HG03457 (cell line): Measurements from ENCODE around the gene AUTS2.
"Not testable (repeated sequence)": the region's sequence is repeated elsewhere in the genome, so short reads cannot be mapped to it uniquely, and the experiment has no call there.

Experiments used
- ATAC-seq: cut with Tn5 transposase; IDR thresholded peaks from one replicate; pipeline ENCODE4 v1.9.1; 2021; ENCODE audit warnings: moderate number of reproducible peaks; ENCODE audit not compliant: unreplicated experiment

AUTS2 gene

DNA sequence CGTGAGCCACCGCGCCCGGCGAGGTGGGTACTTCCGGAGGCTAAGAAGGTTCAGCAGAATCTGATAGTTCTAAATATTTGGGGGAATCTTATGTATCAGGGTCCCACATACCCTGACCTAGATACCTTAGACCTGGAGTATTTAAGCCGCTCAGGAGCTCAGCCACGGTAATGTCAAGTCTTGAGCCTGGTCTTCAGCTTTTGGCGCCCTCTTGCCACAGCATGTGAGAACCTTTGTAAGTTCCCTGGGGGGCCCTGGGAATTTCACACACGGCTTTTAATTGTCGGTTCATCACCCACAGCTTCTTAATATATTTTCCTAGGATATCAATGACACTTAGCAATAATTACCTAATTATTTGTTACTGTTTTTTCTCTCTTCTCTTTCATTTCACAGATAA is 1209.4 kb downstream of the AUTS2 start:
- no peak for ATAC-seq

DNA sequence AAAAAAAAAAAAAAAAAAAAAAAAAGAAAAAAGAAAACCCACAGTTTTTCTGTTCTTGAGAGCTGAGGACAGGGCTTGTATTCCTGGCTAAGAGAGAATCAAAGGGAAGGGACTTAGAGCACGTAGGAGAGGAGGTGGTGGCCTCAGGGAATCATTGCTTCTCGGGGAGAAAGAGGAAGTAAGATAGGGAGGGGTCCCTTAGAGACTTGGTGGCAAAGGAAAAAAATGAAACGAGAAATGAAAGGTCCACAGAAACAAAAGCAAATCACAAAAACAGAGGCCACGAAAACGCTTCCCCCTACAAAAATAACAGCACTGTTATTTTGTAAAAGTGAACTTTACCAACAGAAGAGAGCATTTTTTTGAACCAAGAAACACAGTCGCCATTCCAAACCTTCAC is 1210.6 kb downstream of the AUTS2 start:
- no peak for ATAC-seq

DNA sequence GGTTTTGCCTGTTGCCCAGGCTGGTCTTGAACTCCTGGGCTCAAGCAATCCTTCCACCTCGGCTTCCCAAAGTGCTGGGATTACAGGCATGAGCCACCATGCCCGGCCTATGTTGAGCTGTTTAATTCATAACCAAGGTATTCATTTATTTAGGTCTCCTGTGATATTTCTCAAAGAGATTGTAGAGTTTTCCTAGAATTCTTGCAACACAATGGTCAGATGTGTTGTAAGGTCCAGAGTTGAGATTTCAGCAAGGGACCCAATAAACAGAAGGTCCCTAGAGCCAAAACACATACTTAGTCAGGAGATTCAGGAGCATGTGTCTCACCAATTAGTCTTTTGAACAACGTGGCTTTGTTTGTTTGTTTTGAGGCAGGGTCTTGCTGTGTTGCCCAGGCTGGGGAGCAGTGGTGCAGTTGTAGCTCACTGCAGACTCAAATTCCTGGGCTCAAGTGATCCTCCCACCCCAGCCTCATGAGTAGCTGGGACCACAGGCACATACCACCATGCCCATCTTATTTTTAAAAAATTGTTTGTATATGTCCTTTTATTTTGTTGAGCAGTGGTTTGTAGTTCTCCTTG is 1212.4 kb downstream of the AUTS2 start:
- ATAC-seq: no peak

DNA sequence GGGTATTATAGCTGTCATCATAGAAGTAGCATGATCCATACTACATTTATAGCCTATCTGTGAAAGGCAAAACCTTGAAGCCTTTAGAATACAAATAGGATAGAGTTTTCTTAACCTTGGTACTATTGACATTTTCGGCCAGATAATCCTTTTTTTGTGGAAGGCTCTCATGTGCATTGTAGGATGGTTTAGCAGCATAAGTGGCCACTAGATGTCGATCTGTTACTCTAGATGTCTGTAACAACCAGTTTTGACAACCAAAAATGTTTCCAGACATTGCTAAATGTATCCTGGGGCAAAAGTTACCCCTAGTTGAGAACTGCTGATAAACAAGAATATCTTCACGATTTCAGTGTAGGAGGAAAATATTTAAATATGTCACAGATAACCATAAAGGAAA is 1214.2 kb downstream of the AUTS2 start:
- ATAC-seq: no peak

DNA sequence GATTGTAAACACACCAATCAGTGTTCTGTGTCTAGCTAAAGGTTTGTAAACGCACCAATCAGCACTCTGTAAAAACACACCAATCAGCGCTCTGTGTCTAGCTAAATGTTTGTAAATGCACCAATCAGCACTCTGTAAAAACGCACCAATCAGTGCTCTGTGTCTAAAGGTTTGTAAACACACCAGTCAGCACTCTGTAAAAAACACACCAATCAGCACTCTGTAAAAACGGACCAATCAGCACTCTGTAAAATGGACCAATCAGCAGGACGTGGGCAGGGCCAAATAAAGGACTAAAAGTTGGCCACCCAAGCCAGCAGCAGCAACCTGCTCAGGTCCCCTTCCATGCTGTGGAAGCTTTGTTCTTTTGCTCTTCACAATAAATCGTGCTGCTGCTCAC is 1224.2 kb downstream of the AUTS2 start:
- not testable (repeated sequence) for ATAC-seq

DNA sequence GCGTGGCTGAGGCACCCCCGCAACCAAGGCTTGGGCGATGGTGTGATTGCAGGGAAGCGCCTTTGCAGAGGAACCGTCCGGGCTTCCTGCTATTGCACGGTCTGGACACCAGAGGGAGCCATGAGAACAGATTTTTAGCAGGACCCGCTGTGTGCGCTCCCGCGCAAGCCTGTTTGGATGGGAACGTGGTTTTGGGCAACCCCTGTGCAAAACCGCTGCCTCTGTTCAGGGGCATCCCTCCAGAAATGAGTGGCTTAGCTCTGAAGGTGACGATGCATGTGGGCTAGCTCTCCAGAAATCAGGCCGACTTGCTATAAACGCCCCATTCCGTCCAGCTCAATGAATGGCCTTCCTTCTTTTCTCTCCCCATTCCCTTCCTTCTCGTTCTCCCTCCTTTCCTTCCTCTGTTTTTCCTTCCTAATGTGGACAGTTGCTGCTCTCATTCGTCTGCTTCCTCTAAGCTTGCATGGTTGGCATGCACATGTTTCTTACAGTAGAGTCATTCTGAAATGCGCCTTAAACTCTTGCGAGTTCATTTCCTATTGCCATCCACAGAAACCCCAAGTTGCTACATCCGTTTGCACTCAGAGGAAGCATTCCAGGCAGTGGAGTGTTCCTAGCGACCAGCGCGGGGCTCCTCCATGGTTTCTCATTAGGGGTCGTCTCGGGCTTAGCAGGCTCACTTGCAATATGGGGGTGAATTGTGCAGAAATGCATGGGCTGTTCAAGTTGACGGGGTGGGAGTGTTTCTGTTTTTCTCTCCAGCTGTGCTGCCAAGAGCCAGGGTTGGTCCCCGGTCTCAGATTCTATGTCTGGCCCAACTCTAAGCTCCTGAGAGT is 1231.2 kb downstream of the AUTS2 start:
- ATAC-seq: no peak

DNA sequence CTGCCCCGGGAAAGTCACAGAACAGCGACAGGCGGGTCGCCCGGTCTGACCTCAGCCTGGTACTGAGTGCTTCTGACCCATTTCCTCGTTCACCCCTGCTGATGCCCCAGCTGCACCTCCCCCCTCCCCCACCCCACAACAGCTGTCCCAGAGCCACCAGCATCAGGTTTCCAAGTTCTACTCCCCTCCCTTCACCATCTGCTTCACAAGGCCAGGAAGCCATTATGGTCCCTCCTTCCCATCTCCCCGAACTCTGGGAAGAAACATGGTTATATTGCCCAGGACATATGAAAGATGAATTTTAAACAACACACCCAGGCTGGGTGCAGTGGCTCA is 1231.8 kb downstream of the AUTS2 start:
- no peak for ATAC-seq

DNA sequence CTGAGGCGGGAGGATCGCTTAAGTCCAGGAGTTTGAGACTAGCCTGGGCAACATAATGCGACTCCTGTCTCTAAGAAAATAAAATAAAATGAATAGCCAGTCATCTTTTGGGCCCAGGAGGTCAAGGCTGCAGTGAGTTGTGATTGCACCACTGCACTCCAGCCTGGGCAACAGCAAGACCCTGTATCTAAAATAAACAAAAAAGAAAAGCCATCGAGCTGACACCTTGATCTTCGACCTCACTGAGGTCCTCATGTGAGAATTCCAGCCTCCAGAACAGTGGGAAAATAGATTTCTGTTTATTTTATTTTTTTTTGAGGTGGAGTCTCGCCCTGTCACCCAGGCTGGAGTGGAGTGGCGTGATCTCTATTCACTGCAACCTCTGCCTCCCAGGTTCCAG is 1232.2 kb downstream of the AUTS2 start:
- no peak for ATAC-seq

DNA sequence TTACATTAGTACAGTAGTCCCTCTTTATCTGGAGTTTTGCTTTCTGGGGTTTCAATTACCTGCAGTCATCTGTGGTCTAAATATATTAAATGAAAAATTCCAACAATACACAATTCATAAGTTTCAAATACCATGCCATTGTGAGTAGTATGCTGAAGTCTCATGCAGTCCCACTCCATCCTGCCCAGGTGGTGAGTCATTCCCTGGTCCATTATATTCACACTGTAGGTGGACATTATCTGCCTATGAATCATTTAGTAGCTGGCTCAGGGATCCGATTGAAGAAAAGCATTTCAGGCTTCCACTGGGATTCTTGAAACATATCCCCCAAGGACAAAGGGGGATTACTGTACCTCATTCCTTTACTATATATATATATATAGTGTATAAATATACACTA is 1235.5 kb downstream of the AUTS2 start:
- no peak for ATAC-seq

DNA sequence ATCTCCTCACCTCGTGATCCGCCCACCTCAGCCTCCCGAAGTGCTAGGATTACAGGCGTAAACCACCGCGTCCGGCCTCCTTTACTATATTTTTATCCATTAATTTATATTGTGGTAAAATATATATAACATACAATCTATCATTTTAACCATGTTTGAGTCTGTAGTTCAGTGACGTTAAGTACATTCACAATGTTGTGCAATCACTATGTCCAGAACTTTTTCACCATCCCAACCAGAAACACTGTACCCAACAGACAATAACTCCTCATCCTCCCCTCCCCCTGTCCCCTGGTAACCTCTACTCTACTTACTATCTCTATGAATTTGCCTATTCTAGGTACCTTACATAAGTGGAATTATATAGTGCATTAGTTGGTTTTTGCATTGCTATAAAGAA is 1236.1 kb downstream of the AUTS2 start:
- no peak for ATAC-seq

DNA sequence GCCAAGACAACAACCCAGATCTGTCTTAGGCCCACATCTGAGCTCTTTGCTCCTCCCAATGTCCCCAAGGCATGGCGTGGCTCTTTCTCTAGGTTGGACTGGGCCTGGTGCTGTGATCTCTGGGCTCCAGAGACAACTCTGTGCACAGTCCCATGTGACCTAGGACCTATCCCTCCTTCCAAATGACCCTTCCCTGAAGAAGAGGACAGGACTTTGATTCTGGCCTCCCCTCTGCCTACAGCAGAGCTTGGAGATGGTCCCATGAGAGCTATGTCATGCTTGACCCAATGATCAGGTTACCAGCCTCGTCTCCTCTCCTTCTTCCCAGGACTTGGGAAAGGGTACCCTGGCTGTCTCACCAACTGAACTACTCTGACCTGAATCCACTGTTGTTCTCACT is 1237.4 kb downstream of the AUTS2 start:
- ATAC-seq: no peak

DNA sequence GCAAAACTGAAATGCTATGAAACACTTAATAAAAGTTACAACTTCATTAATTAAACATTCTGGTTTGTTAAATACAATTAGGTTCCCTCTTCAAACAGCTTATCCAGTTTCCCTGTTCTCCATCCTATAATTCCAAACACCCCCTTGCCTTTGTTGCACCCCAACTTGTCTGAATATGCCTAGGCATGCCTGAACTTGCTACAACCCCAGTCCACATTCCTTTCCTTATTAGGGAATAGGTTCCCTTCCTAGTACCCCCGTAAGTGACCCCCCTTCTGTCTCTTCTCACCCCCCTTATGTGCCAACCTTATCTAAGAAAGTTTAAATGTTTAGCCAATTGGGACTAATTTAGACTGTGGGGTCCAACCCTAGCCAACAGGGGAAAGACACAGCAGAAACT is 1238.0 kb downstream of the AUTS2 start:
- ATAC-seq: no peak

DNA sequence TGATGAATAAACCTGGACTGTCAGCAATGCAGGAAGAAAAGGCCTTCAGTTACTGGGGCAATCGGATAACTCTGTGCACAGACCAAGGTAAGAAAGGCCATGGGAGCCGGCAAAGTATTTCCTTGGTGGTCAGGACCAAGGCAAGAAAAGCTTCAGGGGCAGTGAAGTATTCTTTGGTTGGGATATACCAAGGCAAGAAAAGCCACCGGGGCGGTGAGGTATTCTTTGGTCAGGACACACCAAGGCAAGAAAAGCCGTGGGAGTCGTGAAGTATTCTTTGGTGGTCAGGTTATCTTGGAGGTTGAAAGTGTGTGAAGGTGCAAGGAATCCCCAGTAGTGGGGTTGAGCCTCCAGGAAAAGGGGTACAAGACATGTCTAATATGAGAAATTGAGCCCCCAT is 1238.7 kb downstream of the AUTS2 start:
- no peak for ATAC-seq

DNA sequence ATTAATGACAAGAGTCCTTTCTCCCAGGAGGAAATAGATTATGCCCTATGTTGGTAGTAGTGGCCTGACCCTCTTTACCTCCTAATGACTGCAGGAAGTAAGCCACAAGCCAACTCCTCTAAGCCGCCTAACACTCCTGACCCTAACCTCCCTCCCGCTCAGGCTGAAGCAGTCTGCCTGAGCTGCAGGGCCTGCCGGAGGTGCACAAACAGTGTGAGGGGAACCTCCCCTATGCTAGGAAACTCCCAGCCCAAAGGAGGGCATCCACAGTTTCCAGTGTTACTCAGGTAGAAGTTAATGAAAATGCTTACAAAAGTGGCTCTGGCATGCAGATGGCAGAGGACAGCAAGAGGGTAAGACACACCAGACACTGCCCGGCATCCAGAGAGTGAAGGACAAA is 1239.3 kb downstream of the AUTS2 start:
- no peak for ATAC-seq

DNA sequence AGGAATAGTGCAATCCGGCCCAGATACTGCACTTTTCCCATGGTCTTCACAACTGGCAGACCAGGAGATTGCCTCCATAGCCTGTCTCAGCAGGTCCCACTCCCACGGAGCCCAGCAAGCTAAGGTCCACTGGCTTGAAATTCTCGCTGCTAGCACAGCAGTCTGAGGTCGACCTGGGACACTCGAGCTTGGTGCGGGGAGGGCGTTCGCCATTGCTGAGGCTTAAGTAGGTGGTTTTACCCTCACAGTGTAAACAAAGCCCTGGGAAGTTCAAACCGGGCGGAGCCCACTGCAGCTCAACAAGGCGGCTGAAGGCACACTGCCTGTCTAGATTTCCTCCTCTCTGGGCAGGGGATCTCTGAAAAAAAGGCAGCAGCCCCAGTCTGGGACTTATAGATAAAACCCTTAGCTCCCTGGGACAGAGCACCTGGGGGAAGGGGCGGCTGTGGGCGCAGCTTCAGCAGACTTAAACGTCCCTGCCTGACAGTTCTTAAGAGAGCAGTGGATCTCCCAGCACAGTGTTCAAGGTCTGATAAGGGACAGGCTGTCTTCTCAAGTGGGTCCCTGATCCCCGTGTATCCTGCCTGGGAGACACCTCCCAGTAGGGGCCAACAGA is 1240.1 kb downstream of the AUTS2 start:
- no peak for ATAC-seq
